NCI-H1105 treated with DMSO at 0.1 percent for 48 hours (cell line): ENCODE data around the gene HK1.
"Not testable (repeated sequence)": the region's sequence is repeated elsewhere in the genome, so short reads cannot be mapped to it uniquely, and the experiment has no call there.

Experiments used
- DNase-seq: peaks from one replicate; lab custom pipeline; 2025; lab: John Stamatoyannopoulos, UW

Gene HK1

GRCh38 chr10:69259547-69260243, 18.6 kb upstream of the HK1 start:
- DNase-seq, result no peak

- no peak for DNase-seq
Observed at GRCh38 chr10:69261184-69261583, 17.1 kb upstream of the HK1 start.

GRCh38 chr10:69262292-69262751, 16.0 kb upstream of the HK1 start:
- DNase-seq, result no peak

- no peak for DNase-seq
Observed at GRCh38 chr10:69265521-69265920, 12.8 kb upstream of the HK1 start.

- no peak for DNase-seq
Observed at GRCh38 chr10:69268761-69269416, 9.4 kb upstream of the HK1 start.

- no peak for DNase-seq
Observed at GRCh38 chr10:69269761-69270160, 8.5 kb upstream of the HK1 start.

GRCh38 chr10:69270990-69271389, 7.3 kb upstream of the HK1 start:
- DNase-seq, result no peak

- DNase-seq, result no peak
Observed at GRCh38 chr10:69272624-69273023, 5.7 kb upstream of the HK1 start.

GRCh38 chr10:69275444-69275843, 2.9 kb upstream of the HK1 start:
- no peak for DNase-seq

- DNase-seq, result no peak
Observed at GRCh38 chr10:69276503-69276902, 1.8 kb upstream of the HK1 start.

- no peak for DNase-seq
Observed at GRCh38 chr10:69279110-69279509, 814 bp downstream of the HK1 start.

- no peak for DNase-seq
Observed at GRCh38 chr10:69281507-69282413, 3.5 kb downstream of the HK1 start.

- not testable (repeated sequence) for DNase-seq
Observed at GRCh38 chr10:69284402-69284801, 6.1 kb downstream of the HK1 start.

GRCh38 chr10:69285699-69286098, 7.4 kb downstream of the HK1 start:
- no peak for DNase-seq

GRCh38 chr10:69287181-69287580, 8.9 kb downstream of the HK1 start:
- DNase-seq, result no peak

GRCh38 chr10:69290993-69291392, 12.7 kb downstream of the HK1 start:
- DNase-seq, result no peak

GRCh38 chr10:69292459-69292858, 14.2 kb downstream of the HK1 start:
- DNase-seq, result no peak

- no peak for DNase-seq
Observed at GRCh38 chr10:69295027-69295636, 16.8 kb downstream of the HK1 start.

- DNase-seq, result no peak
Observed at GRCh38 chr10:69303632-69304051, 25.3 kb downstream of the HK1 start.

- no peak for DNase-seq
Observed at GRCh38 chr10:69306421-69306820, 28.1 kb downstream of the HK1 start.

- no peak for DNase-seq
Observed at GRCh38 chr10:69307434-69307833, 29.1 kb downstream of the HK1 start.

GRCh38 chr10:69308304-69308703, 30.0 kb downstream of the HK1 start:
- not testable (repeated sequence) for DNase-seq
